ENCODE data around the gene DNASE1L2. TPM values are rescaled to one million over a fixed set of nuclear protein-coding genes. Genes with fewer than 3 reads are reported as not detected.

The DNASE1L2 gene
- total and polyA plus RNA-seq, 2 of the 8 experiments (the other 6 are each of a cell fraction or from before 2014, with no cell fraction given): 0.35 to 0.97 TPM

DNA sequence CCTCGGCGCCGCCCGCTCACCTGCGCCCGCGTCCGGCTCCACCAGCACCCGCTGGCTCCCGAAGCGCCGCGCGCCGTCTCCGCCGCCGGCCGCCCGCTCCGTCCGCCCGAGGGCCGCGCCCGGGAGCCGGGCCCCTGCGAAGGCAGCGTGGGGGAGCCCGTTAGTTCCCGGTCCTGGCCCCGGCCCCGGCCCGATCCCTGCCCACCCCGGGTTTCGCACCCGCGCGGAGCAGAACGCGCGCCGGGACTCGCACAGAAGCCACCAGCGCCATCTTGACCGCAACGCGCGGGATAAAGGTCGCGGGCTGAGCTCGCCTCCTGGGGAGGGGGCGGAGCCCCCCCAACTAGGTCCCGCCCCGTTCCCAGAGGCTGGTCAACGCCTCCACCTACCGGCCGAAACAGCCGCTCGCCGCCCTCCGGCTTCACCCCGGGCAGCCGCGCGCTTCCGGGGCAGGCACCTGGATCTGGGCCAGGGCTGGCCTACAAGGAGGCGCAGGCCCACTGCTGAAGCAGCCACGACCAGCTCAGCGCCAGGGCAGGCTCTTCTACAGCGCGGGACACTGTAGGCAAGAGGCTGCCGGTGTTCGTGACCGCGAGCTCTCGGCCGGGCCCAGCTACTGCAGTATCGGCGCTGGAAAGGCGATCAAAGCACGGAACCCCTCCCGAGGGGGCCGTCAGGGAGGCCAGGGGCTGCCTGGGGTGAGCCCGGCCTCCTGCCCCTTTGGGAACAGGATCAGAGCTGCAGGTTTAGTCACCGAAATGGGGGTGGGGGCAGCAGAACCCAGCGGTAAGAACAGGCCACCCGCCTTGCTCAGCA is 15.3 kb downstream of the DNASE1L2 start, which contains the start of gene ECI1 (continued):
- TF ChIP-seq ZNF274 (IDR thresholded peaks at IDR 0.05; ENCODE audit: borderline replicate concordance, extremely low read depth, low read length): no peak
- no peak for TF ChIP-seq ATF2 (IDR thresholded peaks at IDR 0.05; ENCODE audit: low read length)
- no peak for TF ChIP-seq HDAC6 (IDR thresholded peaks at IDR 0.05; ENCODE audit: low read depth, low read length)
- TF ChIP-seq BRCA1 (IDR thresholded peaks at IDR 0.05; ENCODE audit: low read depth, low read length): no peak
- TF ChIP-seq EGR1 (IDR thresholded peaks at IDR 0.05; ENCODE audit: borderline replicate concordance, low read depth, low read length): peak; percentile 58; the same call in 1 of the 2 replicates
- peak; percentile 95 for TF ChIP-seq YY1 (IDR thresholded peaks at IDR 0.05; ENCODE audit: low read depth, low read length)
- TF ChIP-seq SIN3A (conservative IDR thresholded peaks at IDR 0.05 in 1 of 2, IDR thresholded peaks at IDR 0.05 in 1 of 2; ENCODE audit: low read depth in 1 of 2, low read length in 2 of 2): peak in 1 of 2 experiments; percentile 58; a peak in 1 of 4 replicates
- TF ChIP-seq RFX5 (IDR thresholded peaks at IDR 0.05; ENCODE audit: borderline replicate concordance, low read depth, low read length): no peak
- TF ChIP-seq TBP (IDR thresholded peaks at IDR 0.05; ENCODE audit: low read depth, low read length): peak; percentile 90
- TF ChIP-seq SP4 (IDR thresholded peaks at IDR 0.05; ENCODE audit: low read length): peak; percentile 69; the same call in 1 of the 2 replicates
- peak; percentile 61 to 63 (median 63) for TF ChIP-seq CTCF (IDR thresholded peaks at IDR 0.05; ENCODE audit: control extremely low read depth in 1 of 3, insufficient read depth in 1 of 3, low read depth in 1 of 3, low read length in 3 of 3)
- peak; percentile 88 for TF ChIP-seq TAF7 (optimal IDR thresholded peaks at IDR 0.05; ENCODE audit: borderline replicate concordance, low read depth, low read length)
- TF ChIP-seq EP300 (IDR thresholded peaks at IDR 0.05; ENCODE audit: borderline replicate concordance in 1 of 2, low read depth in 2 of 2, low read length in 2 of 2): peak in 1 of 2 experiments; percentile 77; a peak in 1 of 3 replicates
- TF ChIP-seq GTF2F1 (IDR thresholded peaks at IDR 0.05; ENCODE audit: borderline replicate concordance, low read depth, low read length): peak; percentile 80; the same call in 1 of the 2 replicates
- TF ChIP-seq TEAD4 (IDR thresholded peaks at IDR 0.05; ENCODE audit: low read depth, low read length): no peak
- peak; percentile 65; the same call in 1 of the 2 replicates for TF ChIP-seq GABPA (IDR thresholded peaks at IDR 0.05; ENCODE audit: borderline replicate concordance, insufficient read depth, low read length)
- peak; percentile 39 for TF ChIP-seq KDM4A (IDR thresholded peaks at IDR 0.05; ENCODE audit: low read depth, low read length, severe bottlenecking)
- no peak for TF ChIP-seq BCL11A (IDR thresholded peaks at IDR 0.05; ENCODE audit: low read depth in 2 of 2, low read length in 2 of 2)
- TF ChIP-seq CEBPB (IDR thresholded peaks at IDR 0.05; ENCODE audit: low read depth, low read length): no peak

Data from H1 (cell line).